Astrocyte (in vitro differentiated cells and primary cell): ENCODE measurements around the gene CMIP. TPM values are rescaled to one million over a fixed set of nuclear protein-coding genes. Genes with fewer than 3 reads are reported as not detected.

Source experiments
- DNase-seq: peaks from one replicate; pipeline ENCODE4 v3.0.0-alpha.2; 2010; ENCODE audit warnings: low read depth
- FAIRE-seq: peaks from 2 replicates; lab custom pipeline; 2011; peaks lifted over from hg19 to GRCh38; lab: Jason Lieb, UNC
- H2AFZ ChIP-seq: 2 replicates; pipeline ENCODE4 v1.6.0; 2012; ENCODE audit warnings: low read depth, low read length, inconsistent platforms
- H3K27ac ChIP-seq: 2 replicates; pipeline ENCODE4 v1.5.1; 2011; ENCODE audit warnings: low read depth, low read length, inconsistent platforms
- H3K27me3 ChIP-seq: 2 replicates; pipeline ENCODE4 v1.6.0; 2011; ENCODE audit warnings: low read length, inconsistent platforms; ENCODE audit not compliant: insufficient read depth
- H3K36me3 ChIP-seq: 2 replicates; pipeline ENCODE4 v1.5.1; 2011; ENCODE audit warnings: low read length, inconsistent platforms; ENCODE audit not compliant: insufficient read depth
- H3K4me1 ChIP-seq: 2 replicates; pipeline ENCODE4 v1.5.1; 2011; ENCODE audit warnings: low read length, inconsistent platforms; ENCODE audit not compliant: insufficient read depth
- H3K4me2 ChIP-seq: 2 replicates; pipeline ENCODE4 v1.6.0; 2012; ENCODE audit warnings: low read length, inconsistent platforms
- H3K4me3 ChIP-seq: 2 replicates; pipeline ENCODE4 v1.5.1; 2011; ENCODE audit warnings: low read depth, mild to moderate bottlenecking, low read length, inconsistent platforms; ENCODE audit not compliant: insufficient read depth
- H3K79me2 ChIP-seq: 2 replicates; pipeline ENCODE4 v1.6.0; 2012; ENCODE audit warnings: mild to moderate bottlenecking, low read length, inconsistent platforms; ENCODE audit not compliant: insufficient read depth
- H3K9ac ChIP-seq: 2 replicates; pipeline ENCODE4 v1.6.0; 2012; ENCODE audit warnings: mild to moderate bottlenecking, low read length, inconsistent platforms
- H3K9me3 ChIP-seq: 2 replicates; pipeline ENCODE4 v1.5.1; 2012; ENCODE audit warnings: low read depth, mild to moderate bottlenecking, low read length, inconsistent platforms; ENCODE audit not compliant: insufficient read depth
- H4K20me1 ChIP-seq: 2 replicates; pipeline ENCODE4 v1.6.0; 2012; ENCODE audit warnings: low read length, inconsistent platforms; ENCODE audit not compliant: insufficient read depth
- H3K27ac Mint-ChIP-seq: one replicate; pipeline ENCODE4 v1.8.0; 2021; ENCODE audit warnings: mild to moderate bottlenecking, mixed read lengths; ENCODE audit not compliant: unreplicated experiment
- H3K27me3 Mint-ChIP-seq: one replicate; pipeline ENCODE4 v1.8.0; 2021; ENCODE audit warnings: low read depth, mixed read lengths; ENCODE audit not compliant: unreplicated experiment
- H3K36me3 Mint-ChIP-seq: one replicate; pipeline ENCODE4 v1.8.0; 2021; ENCODE audit warnings: low read depth, mixed read lengths; ENCODE audit not compliant: unreplicated experiment
- H3K4me1 Mint-ChIP-seq: one replicate; pipeline ENCODE4 v1.8.0; 2021; ENCODE audit warnings: low read depth, mixed read lengths; ENCODE audit not compliant: unreplicated experiment
- H3K4me3 Mint-ChIP-seq: one replicate; pipeline ENCODE4 v1.8.0; 2021; ENCODE audit warnings: mild to moderate bottlenecking, moderate library complexity, mixed read lengths; ENCODE audit not compliant: unreplicated experiment
- H3K9me3 Mint-ChIP-seq: one replicate; pipeline ENCODE4 v1.8.0; 2021; ENCODE audit warnings: mild to moderate bottlenecking, mixed read lengths; ENCODE audit not compliant: unreplicated experiment
- EZH2 ChIP-seq: IDR thresholded peaks from 2 replicates; pipeline ENCODE4 v1.6.1; 2012; ENCODE audit warnings: mild to moderate bottlenecking, low read length, inconsistent platforms; ENCODE audit not compliant: insufficient read depth
- total RNA-seq: library from RNA; stranded (reverse); gene quantifications from 2 replicates; pipeline ENCODE4 v1.2.1, GENCODE V29; 2021
- TF ChIP-seq, protein P1 (sequence below): IDR thresholded peaks from 2 replicates; pipeline ENCODE4 v1.5.1; 2011; ENCODE audit warnings: low read depth, mild to moderate bottlenecking, inconsistent platforms, low read length, moderate library complexity; ENCODE audit not compliant: insufficient read depth

CMIP gene
- total RNA-seq, 1 donor from 2014 or later = 71.5 TPM

GRCh38 chr16:81436386-81436785 lies 8.2 kb upstream of the CMIP start:
- Histone ChIP-seq H3K36me3 (no peaks in the 10 kb centered on the region), H2AFZ (no peak overlapping the region), H3K27ac (no peak overlapping the region), H3K27me3 (peaks cover 10% of the 10 kb centered on the region), H3K4me2 (no peak overlapping the region), H3K9me3 (no peaks in the 10 kb centered on the region), H3K4me1 (peaks cover 9% of the 10 kb centered on the region), H3K9ac (no peak overlapping the region), H4K20me1 (no peaks in the 10 kb centered on the region), H3K79me2 (no peaks in the 10 kb centered on the region), H3K4me3 (no peak overlapping the region)
- no peak for TF ChIP-seq EZH2
- TF ChIP-seq, protein P1, sequence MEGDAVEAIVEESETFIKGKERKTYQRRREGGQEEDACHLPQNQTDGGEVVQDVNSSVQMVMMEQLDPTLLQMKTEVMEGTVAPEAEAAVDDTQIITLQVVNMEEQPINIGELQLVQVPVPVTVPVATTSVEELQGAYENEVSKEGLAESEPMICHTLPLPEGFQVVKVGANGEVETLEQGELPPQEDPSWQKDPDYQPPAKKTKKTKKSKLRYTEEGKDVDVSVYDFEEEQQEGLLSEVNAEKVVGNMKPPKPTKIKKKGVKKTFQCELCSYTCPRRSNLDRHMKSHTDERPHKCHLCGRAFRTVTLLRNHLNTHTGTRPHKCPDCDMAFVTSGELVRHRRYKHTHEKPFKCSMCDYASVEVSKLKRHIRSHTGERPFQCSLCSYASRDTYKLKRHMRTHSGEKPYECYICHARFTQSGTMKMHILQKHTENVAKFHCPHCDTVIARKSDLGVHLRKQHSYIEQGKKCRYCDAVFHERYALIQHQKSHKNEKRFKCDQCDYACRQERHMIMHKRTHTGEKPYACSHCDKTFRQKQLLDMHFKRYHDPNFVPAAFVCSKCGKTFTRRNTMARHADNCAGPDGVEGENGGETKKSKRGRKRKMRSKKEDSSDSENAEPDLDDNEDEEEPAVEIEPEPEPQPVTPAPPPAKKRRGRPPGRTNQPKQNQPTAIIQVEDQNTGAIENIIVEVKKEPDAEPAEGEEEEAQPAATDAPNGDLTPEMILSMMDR = no peak
- Mint-ChIP-seq H3K4me1 (peaks cover 11% of the 10 kb centered on the region), H3K27me3 (peaks cover 5% of the 10 kb centered on the region), H3K36me3 (peaks cover 2% of the 10 kb centered on the region), H3K9me3 (no peaks in the 10 kb centered on the region), H3K4me3 (no peak overlapping the region), H3K27ac (no peak overlapping the region)
- FAIRE-seq (no peak), DNase-seq (no peak)

- peaks cover 5% of the 10 kb centered on the region for H3K4me1 Mint-ChIP-seq
- H3K4me1 ChIP-seq = no peaks in the 10 kb centered on the region
- no peaks in the 10 kb centered on the region for H3K79me2 ChIP-seq
- no peak overlapping the region for H2AFZ ChIP-seq
- peaks cover 2% of the 10 kb centered on the region for H3K36me3 Mint-ChIP-seq
- H4K20me1 ChIP-seq = no peaks in the 10 kb centered on the region
- no peak overlapping the region for H3K27ac ChIP-seq
- no peaks in the 10 kb centered on the region for H3K36me3 ChIP-seq
- peaks cover 16% of the 10 kb centered on the region for H3K27me3 ChIP-seq
- H3K9me3 ChIP-seq = no peaks in the 10 kb centered on the region
- DNase-seq (no peak), FAIRE-seq (no peak)
- H3K4me3 ChIP-seq = no peak overlapping the region
- H3K4me3 Mint-ChIP-seq = no peak overlapping the region
- H3K4me2 ChIP-seq = no peak overlapping the region
- peaks cover 6% of the 10 kb centered on the region for H3K27me3 Mint-ChIP-seq
- H3K27ac Mint-ChIP-seq = no peak overlapping the region
- H3K9me3 Mint-ChIP-seq = peaks cover 2% of the 10 kb centered on the region
- no peak overlapping the region for H3K9ac ChIP-seq
- TF ChIP-seq, protein P1 = no peak
- no peak for TF ChIP-seq EZH2
These were observed 6.7 kb upstream of the CMIP start for GRCh38 chr16:81437865-81438264.

GRCh38 chr16:81440888-81441761 lies 3.5 kb upstream of the CMIP start:
- Histone ChIP-seq H3K4me1 (no peaks in the 10 kb centered on the region), H3K79me2 (peaks cover 10% of the 10 kb centered on the region), H4K20me1 (peaks cover 5% of the 10 kb centered on the region), H3K9ac (no peak overlapping the region), H3K36me3 (no peaks in the 10 kb centered on the region), H3K9me3 (no peaks in the 10 kb centered on the region), H3K4me2 (no peak overlapping the region), H2AFZ (no peak overlapping the region), H3K27me3 (peaks cover 21% of the 10 kb centered on the region), H3K4me3 (no peak overlapping the region), H3K27ac (no peak overlapping the region)
- Mint-ChIP-seq H3K4me1 (peaks cover 9% of the 10 kb centered on the region), H3K27me3 (peaks cover 6% of the 10 kb centered on the region), H3K9me3 (peaks cover 2% of the 10 kb centered on the region), H3K36me3 (peaks cover 2% of the 10 kb centered on the region), H3K4me3 (no peak overlapping the region), H3K27ac (no peak overlapping the region)
- no peak for TF ChIP-seq EZH2
- TF ChIP-seq, protein P1 = no peak
- FAIRE-seq (no peak), DNase-seq (no peak)
